Testis (tissue), 3 donors: ENCODE measurements around the gene PRDX6. TPM values are rescaled to one million over a fixed set of nuclear protein-coding genes. Genes with fewer than 3 reads are reported as not detected.

Experiments used
- DNase-seq: peaks from one replicate; pipeline ENCODE4 v3.0.0-alpha.2; 2019
- H3K27ac ChIP-seq, 2 donors: fragments of 200-600 bp; sonication (generic); one replicate each; pipeline ENCODE4 v1.5.1; 2019
- H3K27me3 ChIP-seq: fragments of 200-600 bp; sonication (generic); one replicate; pipeline ENCODE4 v1.5.1; 2019
- H3K36me3 ChIP-seq: fragments of 200-600 bp; sonication (generic); one replicate; pipeline ENCODE4 v1.5.1; 2017; ENCODE audit warnings: low read depth; ENCODE audit errors: missing control alignments
- H3K4me1 ChIP-seq: fragments of 200-600 bp; sonication (generic); one replicate; pipeline ENCODE4 v1.5.1; 2019
- H3K4me3 ChIP-seq, 2 donors: fragments of 200-600 bp; sonication (generic); one replicate each; pipeline ENCODE4 v1.5.1; 2017 to 2019
- H3K9me3 ChIP-seq: fragments of 200-600 bp; sonication (generic); one replicate; pipeline ENCODE4 v1.5.1; 2017
- POLR2A ChIP-seq: fragments of 450-650 bp; IDR thresholded peaks from one replicate; pipeline ENCODE4 v1.6.1; 2017; ENCODE audit warnings: antibody characterized with exemption, mild to moderate bottlenecking, moderate library complexity
- WGBS, 2 donors: methylation state at CpG; one replicate each; pipeline ENCODE4 v1.1.5; 2018; 5-methylcytosine and 5-hydroxymethylcytosine counted together
- intact Hi-C: fragments of 100-400 bp; cut with DNase I; formaldehyde crosslinking; loops from one replicate; pipeline ENCODE4 v1.15.1; 2023; ENCODE audit warnings: low total_unique reads
- polyA plus RNA-seq: library from polyadenylated mRNA; stranded (reverse); fragments of 350-450 nt; fragmentation: Illumina TruSeq; extraction: RNeasy Lipid Tissue Mini Kit (QIAGEN cat#74804); gene quantifications from one replicate; pipeline ENCODE4 v1.2.3, GENCODE V29; 2014; ENCODE audit warnings: low read depth, low replicate concordance; ENCODE audit not compliant: insufficient read depth
- total RNA-seq, 2 donors: library from RNA; depleted of rRNA; stranded (reverse); fragments of >200 nt; gene quantifications; one replicate each; pipeline ENCODE4 v1.2.3, GENCODE V29; 2016
- TF ChIP-seq, protein P1 (sequence below), 3 experiments: fragments of 450-650 bp in 2 of 3; fragments of 200-600 bp in 1 of 3; sonication (generic) in 1 of 3; IDR thresholded peaks; one replicate each; pipeline ENCODE4 v1.5.1; 2016 to 2019; ENCODE audit warnings: antibody characterized with exemption in 3 of 3, mild to moderate bottlenecking in 2 of 3, moderate library complexity in 1 of 3

PRDX6 gene
- total and polyA plus RNA-seq, 3 donors from 2014 or later, result 376 to 458 (median 385) TPM

DNA sequence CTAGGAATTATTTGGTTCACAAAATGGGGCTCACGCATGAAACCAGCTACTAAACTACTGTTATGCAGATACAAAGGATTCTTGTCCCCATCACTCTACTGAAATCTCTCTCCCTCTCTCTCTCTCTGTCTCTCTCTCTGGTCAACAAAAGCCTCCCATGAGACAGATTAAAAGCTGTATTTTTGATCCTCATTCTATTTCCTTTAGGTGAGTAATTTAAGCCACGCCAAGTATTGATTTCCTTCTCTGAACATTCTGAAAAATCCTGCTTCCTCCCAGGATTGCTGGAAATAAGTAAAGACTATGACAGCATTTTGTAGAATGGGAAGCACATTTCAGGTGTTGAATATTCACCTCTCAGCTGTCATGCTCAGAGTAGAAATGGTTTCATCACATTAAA lies 43.7 kb downstream of the PRDX6 start:
- 92 to 96% methylated on average over 2 of the region's 2 CpGs for WGBS, 2 donors
- TF ChIP-seq, protein P1, sequence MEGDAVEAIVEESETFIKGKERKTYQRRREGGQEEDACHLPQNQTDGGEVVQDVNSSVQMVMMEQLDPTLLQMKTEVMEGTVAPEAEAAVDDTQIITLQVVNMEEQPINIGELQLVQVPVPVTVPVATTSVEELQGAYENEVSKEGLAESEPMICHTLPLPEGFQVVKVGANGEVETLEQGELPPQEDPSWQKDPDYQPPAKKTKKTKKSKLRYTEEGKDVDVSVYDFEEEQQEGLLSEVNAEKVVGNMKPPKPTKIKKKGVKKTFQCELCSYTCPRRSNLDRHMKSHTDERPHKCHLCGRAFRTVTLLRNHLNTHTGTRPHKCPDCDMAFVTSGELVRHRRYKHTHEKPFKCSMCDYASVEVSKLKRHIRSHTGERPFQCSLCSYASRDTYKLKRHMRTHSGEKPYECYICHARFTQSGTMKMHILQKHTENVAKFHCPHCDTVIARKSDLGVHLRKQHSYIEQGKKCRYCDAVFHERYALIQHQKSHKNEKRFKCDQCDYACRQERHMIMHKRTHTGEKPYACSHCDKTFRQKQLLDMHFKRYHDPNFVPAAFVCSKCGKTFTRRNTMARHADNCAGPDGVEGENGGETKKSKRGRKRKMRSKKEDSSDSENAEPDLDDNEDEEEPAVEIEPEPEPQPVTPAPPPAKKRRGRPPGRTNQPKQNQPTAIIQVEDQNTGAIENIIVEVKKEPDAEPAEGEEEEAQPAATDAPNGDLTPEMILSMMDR (IDR thresholded peaks at IDR 0.05), result no peak
- TF ChIP-seq POLR2A, result no peak
- H3K27ac ChIP-seq, result no peak overlapping the region
- no peaks in the 10 kb centered on the region for H3K36me3 ChIP-seq
- intact Hi-C loops, result no loop called here
- no peaks in the 10 kb centered on the region for H3K27me3 ChIP-seq
- no peaks in the 10 kb centered on the region for H3K9me3 ChIP-seq
- no peak overlapping the region for H3K4me3 ChIP-seq
- DNase-seq, result no peak
- H3K4me1 ChIP-seq, result no peaks in the 10 kb centered on the region

DNA sequence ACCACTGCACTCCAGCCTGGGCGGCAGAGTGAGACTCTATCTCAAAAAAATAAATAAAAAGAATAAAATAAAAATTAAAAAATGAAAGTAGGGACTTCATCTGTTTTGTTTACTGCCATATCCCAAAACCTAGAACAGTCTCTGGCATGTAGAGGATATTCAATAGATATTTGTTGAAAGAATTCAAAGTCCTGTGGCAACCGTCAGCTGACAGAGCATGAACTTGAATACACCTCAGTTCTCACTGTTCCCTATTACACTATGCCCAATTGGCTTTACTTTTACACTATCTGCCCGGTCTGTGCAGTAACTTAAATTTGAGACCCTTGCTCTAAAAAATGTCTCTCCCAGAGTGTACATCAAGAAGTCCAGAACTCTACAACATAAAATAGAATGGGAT lies 46.2 kb downstream of the PRDX6 start:
- 94 to 96% methylated on average over 3 of the region's 3 CpGs for WGBS, 2 donors
- intact Hi-C loops, result no loop called here
- no peak for DNase-seq
- no peak for TF ChIP-seq POLR2A
- TF ChIP-seq, protein P1 (IDR thresholded peaks at IDR 0.05), result no peak
- Histone ChIP-seq H3K36me3 (no peaks in the 10 kb centered on the region), H3K4me1 (peaks cover 8% of the 10 kb centered on the region), H3K27me3 (no peaks in the 10 kb centered on the region), H3K4me3 (no peak overlapping the region), H3K27ac (no peak overlapping the region), H3K9me3 (no peaks in the 10 kb centered on the region)

DNA sequence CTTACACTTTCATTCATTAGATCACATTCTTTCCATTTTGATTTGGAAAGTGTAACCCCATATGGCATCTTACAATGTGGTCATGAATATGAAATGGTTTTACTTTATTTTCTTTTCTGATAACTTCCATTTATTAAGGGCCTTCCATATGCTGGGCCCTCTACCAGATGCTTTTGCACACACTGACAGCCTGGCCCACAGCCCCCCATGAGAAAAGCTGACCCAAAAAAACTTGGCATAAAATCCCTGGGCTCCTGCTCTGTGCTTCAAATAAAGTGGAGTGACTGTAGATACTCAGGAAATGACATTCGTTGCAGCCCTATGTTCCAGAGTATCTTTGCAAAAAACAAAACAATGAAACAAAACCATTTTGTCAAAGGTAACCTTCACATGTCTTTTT lies 48.8 kb downstream of the PRDX6 start:
- peaks cover 8% of the 10 kb centered on the region for H3K4me1 ChIP-seq
- 25 to 31% methylated on average over 1 of the region's 1 CpG for WGBS, 2 donors
- H3K36me3 ChIP-seq, result no peaks in the 10 kb centered on the region
- H3K27ac ChIP-seq, result no peak overlapping the region
- H3K27me3 ChIP-seq, result no peaks in the 10 kb centered on the region
- H3K9me3 ChIP-seq, result no peaks in the 10 kb centered on the region
- no peak overlapping the region for H3K4me3 ChIP-seq
- intact Hi-C loops, result no loop called here
- DNase-seq, result no peak
- TF ChIP-seq, protein P1 (IDR thresholded peaks at IDR 0.05), result no peak

DNA sequence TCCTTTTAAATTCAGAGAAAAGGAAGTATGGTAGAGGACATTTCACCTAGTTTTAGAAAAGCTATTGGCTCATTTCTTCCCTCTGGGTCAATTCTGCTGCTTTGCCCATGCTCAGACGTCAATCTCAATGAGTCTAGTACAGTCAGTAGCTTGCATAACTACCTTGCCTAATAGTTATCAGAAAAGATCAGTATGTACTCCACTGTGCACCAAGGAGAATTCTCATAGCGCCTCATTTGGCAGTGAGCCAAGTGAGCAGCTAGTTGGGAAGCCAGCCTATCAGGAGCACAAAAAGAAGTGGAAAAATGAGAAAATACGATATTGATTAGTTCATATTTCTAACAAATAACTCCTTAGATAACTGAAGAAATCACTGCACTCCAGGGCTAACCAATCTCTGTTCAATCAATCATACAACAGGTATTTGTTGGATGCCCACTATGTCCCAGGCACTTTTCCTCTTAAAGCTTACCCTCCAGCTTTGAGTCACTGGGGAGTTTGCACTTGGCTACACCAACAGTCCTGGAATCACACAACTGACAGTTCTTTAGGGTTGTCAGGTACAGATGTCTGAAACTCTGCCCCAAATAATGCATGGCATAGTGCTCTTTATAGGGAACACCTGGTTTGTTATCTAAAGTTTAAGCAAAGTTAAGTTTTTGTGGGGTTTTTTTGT lies 50.2 kb downstream of the PRDX6 start:
- intact Hi-C loops, result no loop called here
- TF ChIP-seq POLR2A, result no peak
- TF ChIP-seq, protein P1 (IDR thresholded peaks at IDR 0.05), result no peak
- Histone ChIP-seq H3K9me3 (no peaks in the 10 kb centered on the region), H3K4me3 (no peak overlapping the region), H3K27me3 (no peaks in the 10 kb centered on the region), H3K4me1 (peaks cover 8% of the 10 kb centered on the region), H3K36me3 (no peaks in the 10 kb centered on the region), H3K27ac (no peak overlapping the region)
- peak; percentile 38 for DNase-seq
- 29 to 58% methylated on average over 3 of the region's 3 CpGs for WGBS, 2 donors

GRCh38 chr1:173529106-173529505 lies 52.0 kb downstream of the PRDX6 start:
- Histone ChIP-seq H3K36me3 (no peaks in the 10 kb centered on the region), H3K4me1 (peaks cover 8% of the 10 kb centered on the region), H3K27me3 (no peaks in the 10 kb centered on the region), H3K4me3 (no peak overlapping the region), H3K9me3 (no peaks in the 10 kb centered on the region), H3K27ac (no peak overlapping the region)
- intact Hi-C loops, result no loop called here
- TF ChIP-seq, protein P1 (IDR thresholded peaks at IDR 0.05), result no peak
- no peak for TF ChIP-seq POLR2A
- no peak for DNase-seq
- 44 to 74% methylated on average over 4 of the region's 4 CpGs for WGBS, 2 donors
